GM19035 (cell line): Measurements from ENCODE around the gene FOXP4.

Source experiments
- ATAC-seq: cut with Tn5 transposase; IDR thresholded peaks from one replicate; pipeline ENCODE4 v1.9.1; 2021; ENCODE audit not compliant: unreplicated experiment

The FOXP4 gene

DNA sequence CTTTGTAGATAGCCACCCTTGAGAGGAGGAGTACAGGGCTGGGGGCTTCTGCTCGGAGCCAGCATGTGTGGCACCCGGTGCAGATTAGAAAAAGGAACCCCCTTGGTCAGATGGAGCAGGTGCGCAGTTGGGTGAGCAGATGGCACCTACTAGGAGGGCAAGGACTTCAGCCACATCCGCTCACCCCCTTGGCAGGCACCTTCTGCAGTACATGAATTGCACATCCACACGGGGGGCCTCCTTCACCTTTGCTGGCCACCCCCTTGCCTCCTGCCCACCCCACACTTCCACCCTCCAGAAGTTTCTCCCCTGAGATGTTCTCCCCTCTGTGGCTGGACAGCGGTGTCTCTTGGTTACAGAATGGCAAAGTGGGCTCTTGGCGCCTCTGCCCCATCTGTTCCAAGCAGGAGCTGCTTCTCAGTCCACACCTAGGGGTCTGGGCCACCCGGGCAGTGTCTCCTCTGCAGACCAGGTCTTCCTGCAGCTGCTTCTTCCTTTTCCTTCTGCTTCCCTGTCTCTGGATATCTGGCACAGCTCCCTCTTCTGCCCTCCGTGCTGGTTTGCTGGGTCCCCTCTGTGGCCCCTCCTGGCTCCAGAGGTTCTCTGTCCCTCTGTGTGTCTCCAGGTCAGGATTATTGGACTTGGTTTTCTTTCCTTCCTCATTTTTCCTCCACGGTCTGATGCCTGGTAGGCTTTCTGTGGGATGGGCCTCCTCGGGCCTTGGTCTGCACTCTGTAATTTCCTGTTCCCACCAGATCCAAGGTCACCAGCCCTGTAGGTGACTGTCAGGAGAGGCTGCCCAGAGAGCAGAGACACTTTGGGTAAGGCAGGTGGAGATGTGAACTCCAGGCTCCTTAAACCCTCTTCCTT lies 96.1 kb downstream of the FOXP4 start:
- no peak for ATAC-seq

DNA sequence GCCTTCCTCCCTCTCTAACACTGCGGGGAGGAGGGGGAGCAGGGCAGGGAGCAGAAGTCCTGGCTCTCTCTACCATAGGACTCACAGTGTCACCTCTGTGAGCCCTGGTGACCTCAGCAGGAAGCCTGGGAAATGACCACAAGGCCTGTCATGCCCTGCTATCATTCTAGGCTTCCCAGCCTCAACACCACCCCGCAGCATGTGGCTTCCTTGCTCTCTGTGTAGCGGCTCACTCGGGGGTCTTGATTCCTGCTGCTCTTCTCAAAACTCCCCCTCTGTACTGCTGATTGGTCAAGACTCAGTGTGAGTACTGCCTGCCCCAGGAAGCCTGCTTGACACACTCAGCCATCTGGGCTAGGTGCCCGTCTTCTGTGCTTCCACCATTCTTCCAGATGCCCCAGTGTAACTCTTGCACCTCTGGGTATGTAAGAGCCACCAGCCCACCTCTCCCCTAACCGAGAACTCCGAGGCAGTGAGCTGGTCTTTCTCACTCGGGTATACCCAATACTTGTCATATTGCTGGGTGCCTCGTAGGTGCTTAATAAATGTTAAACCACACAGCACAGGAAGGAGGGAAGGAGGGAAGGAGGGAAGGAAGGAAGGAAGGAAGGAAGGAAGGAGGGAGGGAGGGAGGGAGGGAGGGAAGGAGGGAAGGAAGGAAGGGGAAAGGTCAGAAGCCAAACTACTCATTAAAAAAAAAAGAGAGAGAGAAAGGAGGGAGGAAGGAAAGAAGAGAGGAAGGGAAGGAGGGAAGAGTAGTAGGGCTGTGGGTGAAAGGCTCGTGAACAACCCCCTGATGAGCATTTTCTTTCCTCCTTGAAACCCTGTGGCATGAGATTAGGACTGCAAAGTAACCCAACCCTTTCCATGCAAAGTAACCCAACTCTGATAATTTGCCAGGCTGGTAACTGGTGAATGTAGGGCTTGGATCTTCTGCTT lies 97.0 kb downstream of the FOXP4 start:
- no peak for ATAC-seq

DNA sequence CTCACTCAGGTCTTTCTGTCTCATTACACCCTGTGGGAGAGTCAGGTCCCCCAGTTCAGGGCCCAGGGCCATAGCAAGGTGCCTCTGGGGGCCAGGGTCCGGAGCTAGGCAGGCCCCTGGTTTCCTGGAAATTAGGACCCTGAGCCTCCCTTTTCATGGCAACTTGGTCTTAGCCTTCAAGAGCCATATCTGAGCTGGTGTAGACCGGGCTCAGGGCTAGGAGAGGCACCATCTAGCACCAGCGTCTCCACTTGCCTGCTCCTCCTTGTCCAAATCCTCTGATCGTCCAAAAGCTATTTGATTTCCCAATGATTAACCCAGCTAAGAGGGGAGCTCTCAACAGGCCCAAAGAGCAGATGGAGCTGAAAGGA lies 97.7 kb downstream of the FOXP4 start:
- no peak for ATAC-seq

DNA sequence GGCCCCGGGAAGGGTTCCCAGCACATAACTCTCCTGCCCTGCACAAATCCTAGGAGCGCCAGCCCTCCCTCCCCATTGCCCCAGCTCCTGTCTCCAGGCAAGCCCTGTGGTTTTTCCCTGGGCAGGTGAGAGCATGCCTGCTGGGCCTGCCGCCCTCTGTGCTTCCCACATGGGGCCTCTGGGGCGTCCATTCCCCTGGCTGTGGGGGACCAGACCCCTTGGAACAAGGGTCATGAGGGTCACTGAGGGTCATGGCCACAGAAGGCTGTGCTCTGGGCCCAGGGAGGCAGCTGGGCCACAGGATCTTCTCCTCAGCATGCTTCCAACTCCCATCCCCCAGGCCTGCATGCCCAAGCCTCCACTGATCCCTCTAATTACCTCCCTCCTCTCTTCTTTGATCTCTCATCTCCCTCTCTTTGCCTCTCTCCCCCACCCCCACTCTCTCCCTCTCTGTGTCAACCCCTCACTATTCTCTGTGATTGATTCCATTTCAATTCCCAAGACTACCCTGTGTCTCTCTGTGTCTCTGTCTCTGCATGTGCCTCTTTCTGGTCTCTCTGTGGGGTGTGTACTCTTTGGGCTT lies 98.2 kb downstream of the FOXP4 start:
- ATAC-seq: no peak

DNA sequence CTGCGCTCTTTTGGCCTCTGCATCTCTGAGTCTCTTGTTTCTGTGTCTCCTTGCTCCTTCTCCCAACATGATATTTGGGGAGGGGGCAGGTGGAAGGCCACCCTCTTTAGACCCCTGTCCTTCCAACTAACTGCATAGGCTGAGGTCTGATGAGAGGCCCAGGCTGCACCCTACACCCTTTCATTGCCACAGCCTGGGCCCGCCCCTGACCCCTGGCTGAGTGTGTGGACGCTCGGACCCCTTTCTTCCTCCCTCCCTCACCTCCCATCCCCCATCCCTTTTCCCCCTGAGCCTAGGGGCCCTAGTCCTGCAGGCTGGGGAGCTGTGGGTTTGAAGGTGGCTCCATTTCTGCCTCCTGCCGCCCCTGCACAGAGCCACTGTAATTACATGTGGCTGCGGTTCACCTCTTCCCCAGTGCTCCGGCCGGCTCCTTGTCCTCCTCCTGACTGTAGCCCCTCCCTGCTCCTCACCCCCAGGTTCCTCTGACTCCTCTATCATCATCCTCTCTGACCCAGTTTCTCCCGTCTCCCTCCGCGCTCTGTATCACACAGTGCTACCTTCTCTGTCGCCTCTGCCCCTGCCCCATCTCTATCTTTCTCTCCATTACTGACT lies 98.9 kb downstream of the FOXP4 start:
- ATAC-seq: no peak

DNA sequence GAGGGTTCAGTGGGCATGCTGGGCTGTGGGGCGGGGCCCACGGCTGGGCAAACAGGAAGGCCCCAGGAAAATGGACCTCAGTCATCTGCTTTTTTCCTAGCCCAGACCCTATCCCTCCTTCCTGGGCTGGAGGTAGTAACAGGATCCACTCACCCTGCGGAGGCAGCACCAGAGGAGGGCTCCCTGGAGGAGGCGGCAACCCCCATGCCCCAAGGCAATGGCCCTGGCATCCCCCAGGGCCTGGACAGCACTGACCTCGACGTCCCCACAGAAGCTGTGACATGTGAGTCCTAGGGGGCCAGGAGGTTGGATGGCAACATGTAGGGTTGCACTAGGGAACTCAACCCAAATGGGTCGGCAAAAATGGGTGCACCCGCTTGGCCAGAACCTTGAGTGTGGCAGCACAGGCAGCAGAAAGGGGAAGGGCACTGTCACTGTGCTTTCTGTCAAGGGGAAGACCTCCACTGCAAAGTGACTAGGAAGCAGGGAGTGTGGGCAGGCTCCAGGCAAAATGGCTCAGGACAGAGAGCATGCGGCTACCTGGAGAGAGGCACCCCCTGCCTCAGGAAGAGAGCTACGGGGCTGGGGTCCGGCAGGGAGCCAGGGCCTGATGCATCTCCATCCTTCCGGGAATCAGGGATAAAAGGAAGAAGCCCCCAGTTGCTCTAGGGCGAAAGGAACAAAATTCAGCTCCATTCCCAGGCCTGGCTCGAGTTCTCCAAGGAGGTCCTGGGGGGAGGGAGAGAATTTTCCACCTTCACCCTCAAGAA lies 100.0 kb downstream of the FOXP4 start:
- no peak for ATAC-seq

DNA sequence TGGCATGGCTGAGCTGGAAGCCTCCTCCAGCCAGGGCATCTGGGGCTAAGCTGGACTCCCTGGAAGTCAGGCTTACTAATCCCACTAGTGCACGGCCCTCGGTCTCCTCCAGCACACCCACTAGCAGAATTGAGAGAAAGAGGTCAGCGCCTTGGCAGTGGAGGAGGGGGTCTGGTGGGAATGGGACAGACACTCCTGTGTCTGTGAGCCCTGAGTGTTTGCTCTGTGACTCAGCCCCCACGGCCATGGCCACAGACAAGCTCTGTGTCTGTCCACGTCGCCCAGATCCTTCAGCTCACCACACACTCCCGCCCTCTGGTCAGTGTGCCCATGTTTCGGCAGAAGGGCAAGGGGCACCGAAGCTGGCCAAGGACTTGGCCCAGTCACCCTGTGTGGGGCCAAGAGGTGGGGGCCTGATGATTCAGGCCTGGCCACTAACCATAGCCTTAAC lies 100.9 kb downstream of the FOXP4 start:
- ATAC-seq: no peak

DNA sequence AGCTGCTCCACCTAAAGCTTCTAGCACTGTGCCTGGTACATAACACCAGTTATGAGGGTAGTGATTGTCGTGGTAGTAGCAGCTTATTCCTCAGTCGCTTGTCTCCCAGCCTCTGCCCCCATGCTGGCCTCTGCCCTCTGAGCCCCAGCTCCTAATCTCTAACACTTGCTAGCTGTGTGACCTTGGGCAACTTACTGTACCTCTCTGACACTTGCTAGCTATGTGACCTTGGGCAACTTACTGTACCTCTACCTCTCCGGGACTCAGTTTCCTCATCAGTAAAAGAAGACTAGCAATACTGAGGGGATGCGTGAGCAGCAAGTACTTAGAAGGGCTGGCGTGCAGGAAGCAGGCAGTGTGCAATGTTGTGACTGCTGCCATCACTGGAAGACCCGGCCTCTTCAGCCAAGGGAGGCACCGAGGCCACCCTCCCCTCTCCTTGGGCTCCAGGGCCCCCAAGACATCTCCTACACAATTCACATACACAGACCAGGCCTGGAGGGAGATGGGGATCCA lies 101.9 kb downstream of the FOXP4 start:
- ATAC-seq: no peak

DNA sequence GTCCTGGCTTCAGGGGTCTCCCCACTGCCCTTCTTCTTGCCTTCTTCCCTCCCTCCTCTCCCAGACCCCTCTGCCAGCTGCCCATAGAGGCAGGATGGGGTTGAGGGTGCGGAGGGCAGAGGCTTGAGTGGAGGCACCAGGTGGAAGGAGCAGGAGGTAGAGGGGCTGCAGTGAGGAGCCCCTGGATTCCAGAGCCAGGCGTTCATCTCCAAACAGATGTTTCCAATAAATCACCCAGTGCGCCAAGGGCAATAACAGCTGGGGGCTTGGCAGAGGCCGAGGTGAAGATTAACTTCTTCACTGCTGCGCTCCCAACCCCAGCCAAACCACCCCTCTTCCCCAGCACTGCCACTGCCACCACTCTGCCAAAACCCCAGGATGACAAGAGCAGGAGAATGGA lies 102.7 kb downstream of the FOXP4 start:
- ATAC-seq: no peak

DNA sequence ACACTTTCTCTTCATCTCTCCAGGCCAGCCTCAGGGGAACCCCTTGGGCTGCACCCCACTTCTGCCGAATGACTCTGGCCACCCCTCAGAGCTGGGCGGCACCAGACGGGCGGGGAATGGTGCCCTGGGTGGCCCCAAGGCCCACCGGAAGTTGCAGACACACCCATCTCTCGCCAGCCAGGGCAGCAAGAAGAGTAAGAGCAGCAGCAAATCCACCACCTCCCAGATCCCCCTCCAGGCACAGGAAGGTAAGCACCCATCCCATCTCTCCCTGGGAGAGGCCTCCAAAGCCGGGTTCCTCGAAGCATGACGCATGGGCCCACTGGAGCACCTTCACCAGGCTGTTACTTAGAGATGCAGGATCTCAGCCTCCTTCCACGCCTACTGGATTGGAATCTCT lies 103.4 kb downstream of the FOXP4 start:
- ATAC-seq: no peak

DNA sequence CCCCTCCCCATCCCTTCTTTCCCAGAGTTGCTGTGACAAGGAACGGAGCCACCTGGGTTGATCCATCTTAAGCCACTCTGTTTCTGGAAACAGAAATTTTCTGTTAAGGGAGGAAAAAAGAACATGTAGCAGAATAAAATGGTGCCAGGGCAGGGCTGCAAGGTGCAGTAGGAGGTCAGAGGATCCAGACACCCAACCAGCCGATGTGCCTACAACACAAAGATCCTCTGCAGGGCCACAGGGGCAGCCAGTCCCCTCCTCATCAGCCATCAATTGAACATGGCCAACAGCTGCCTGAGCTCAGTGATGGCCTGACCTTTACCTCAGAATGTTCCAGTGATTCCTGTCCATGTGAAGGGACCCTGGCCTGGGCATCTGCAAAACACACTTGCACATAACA lies 103.9 kb downstream of the FOXP4 start:
- no peak for ATAC-seq

DNA sequence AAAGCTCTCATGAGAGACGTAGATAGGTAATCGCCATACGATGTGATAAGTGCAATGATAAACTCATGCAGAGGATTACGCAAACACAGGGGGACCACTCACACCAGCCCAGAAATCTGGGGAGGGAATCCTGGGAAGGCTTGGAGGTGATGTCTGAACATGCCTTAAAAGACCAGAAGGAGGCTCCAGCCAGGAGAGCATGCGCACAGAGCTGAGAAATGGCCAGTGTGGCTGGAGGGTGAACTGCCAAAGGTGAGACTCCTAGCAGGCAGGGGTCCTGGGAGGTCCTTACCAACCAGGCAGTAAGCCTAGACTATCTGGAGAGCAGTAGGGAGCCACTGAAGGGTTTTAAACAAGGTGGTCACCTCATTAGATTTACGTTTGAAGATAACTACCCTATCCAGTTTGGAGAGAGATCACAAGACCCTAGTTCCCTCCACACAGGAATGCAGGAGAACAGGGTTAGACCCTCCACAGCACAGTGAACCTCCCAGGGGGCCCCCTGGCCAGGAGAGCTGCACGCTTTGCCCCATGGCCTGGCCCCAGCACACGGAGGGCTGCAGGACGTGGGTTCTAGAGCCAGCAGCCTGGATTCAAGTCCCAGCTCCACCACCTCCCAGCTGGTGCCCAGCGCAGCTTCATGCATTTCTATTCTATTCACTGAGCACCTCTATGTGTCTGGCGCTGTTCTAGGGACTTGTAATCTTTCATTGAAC lies 105.2 kb downstream of the FOXP4 start:
- ATAC-seq: no peak
